Tibial nerve (tissue), 4 donors: ENCODE results near the gene ANKRD42.
"Not testable (repeated sequence)": the region's sequence is repeated elsewhere in the genome, so short reads cannot be mapped to it uniquely, and the experiment has no call there.

Experiments
- CTCF ChIP-seq, 5 experiments: fragments of 200-600 bp in 3 of 5; fragments of 450-650 bp in 2 of 5; sonication (generic) in 3 of 5; IDR thresholded peaks; one replicate each; pipeline ENCODE4 v1.5.1; 2016 to 2019; ENCODE audit warnings: antibody characterized with exemption in 5 of 5, mild to moderate bottlenecking in 3 of 5, moderate library complexity in 2 of 5
- EP300 ChIP-seq, 2 donors: sonication (generic); formaldehyde crosslinking; IDR thresholded peaks; one replicate each; pipeline ENCODE4 v1.6.1; 2017; ENCODE audit warnings: antibody characterized with exemption in 2 of 2, mild to moderate bottlenecking in 1 of 2
- POLR2A ChIP-seq, 2 donors: fragments of 450-650 bp; IDR thresholded peaks; one replicate each; pipeline ENCODE4 v1.6.1; 2017; ENCODE audit warnings: antibody characterized with exemption in 2 of 2, mild to moderate bottlenecking in 2 of 2, moderate library complexity in 2 of 2

GRCh38 chr11:83269080-83269479, 75.6 kb downstream of the ANKRD42 start:
- not testable (repeated sequence) for TF ChIP-seq CTCF, POLR2A, EP300 (IDR thresholded peaks at IDR 0.05)
